ENCODE results near the gene TECRL. TPM values are rescaled to one million over a fixed set of nuclear protein-coding genes. Genes with fewer than 3 reads are reported as not detected.

The TECRL gene
- total RNA-seq, 1 donor from 2014 or later: 1,034 TPM

GRCh38 chr4:64340218-64341110 is 68.8 kb downstream of the TECRL start:
- ATAC-seq (ENCODE audit: poor library complexity) (peak; percentile 77), DNase-seq (peak; percentile 66)
- intact Hi-C loops (cut with DNase I): no loop called here

DNA sequence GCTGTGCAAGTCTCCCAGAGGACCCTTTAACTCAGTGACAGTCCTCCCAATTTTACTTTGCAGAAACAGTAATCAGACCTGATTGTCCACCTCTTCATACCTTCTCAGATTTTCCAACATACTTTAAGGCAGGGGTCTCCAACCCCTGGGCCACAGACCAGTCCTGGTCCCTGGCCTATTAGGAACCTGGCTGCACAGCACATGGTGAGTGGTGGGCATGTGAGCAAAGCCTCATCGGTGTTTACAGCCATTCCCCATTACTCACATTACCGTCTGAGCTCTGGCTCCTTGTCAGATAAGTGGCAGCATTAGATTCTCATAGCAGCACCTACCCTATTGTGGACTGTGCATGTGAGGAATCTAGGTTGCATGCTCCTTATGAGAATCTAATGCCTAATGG is 74.3 kb downstream of the TECRL start:
- no peak for ATAC-seq (ENCODE audit: poor library complexity)

DNA sequence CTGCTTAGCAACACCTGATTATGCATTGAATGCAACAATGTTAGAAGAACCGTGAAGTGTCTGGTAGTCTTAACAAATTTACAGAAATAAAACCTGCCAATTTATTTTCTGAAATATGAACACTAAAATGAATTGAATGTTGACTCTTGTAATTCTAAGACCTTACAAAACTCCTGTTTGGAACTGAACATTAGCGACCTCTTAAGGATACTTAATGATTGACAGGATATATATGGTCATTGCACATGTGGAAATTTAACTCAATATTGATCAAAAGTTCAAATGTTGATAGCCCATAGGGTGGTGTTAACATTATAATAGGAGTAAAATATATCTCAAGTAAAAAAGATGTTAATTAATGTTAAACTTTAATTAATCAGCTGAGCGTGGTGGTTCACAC is 79.1 kb downstream of the TECRL start:
- ATAC-seq (ENCODE audit: poor library complexity): no peak

More for the DNA sequence above, 74.3 kb downstream of the TECRL start:
- DNase-seq: no peak
- intact Hi-C loops (cut with DNase I): no loop called here

GRCh38 chr4:64327237-64327636 is 82.0 kb downstream of the TECRL start:
- DNase-seq (no peak), ATAC-seq (ENCODE audit: poor library complexity) (no peak)
- intact Hi-C loops (cut with DNase I): no loop called here

More for the DNA sequence above, 79.1 kb downstream of the TECRL start:
- intact Hi-C loops (cut with DNase I): no loop called here
- no peak for DNase-seq

DNA sequence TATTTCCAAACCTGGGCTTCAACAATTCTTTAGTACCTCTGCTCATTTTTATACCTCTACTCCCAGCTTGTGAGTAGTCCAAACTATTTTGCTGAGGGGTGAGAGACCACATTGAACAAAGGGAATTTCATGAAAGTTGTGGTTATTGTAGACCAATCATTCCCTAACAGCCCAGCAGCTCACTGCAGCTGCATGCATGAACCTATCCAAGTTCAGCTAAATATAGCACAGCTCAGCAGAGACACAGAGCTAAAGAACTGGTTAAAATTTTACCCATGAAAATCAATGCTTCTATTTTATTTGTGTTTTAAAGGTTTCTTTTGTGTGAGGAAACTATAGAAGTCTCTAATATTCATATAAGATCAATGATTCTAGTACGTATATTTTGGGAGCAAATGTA is 82.7 kb downstream of the TECRL start:
- intact Hi-C loops (cut with DNase I): no loop called here
- ATAC-seq (ENCODE audit: poor library complexity): peak; percentile 80

DNA sequence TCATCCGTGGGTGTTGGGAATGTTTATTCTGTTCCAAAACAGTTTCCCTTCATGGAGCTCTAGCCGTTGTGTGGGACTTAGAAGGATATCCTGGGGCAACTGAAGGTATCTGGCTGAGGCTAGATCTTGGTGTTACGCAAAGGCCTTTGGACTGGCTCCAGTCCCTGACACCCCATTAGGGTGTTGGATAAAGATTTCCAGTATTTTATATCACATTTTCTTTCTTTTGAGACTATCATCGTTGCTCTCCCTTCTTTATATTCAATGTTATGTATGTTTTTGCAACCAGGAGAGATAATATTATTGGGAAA is 103.0 kb downstream of the TECRL start:
- ATAC-seq (ENCODE audit: poor library complexity) (peak; percentile 46), DNase-seq (no peak)
- intact Hi-C loops (cut with DNase I): no loop called here

More for the DNA sequence above, 82.7 kb downstream of the TECRL start:
- no peak for DNase-seq

- DNase-seq: no peak
- intact Hi-C loops (cut with DNase I): no loop called here
- no peak for ATAC-seq (ENCODE audit: poor library complexity)
Observed at GRCh38 chr4:64305565-64306254, 103.5 kb downstream of the TECRL start.

DNA sequence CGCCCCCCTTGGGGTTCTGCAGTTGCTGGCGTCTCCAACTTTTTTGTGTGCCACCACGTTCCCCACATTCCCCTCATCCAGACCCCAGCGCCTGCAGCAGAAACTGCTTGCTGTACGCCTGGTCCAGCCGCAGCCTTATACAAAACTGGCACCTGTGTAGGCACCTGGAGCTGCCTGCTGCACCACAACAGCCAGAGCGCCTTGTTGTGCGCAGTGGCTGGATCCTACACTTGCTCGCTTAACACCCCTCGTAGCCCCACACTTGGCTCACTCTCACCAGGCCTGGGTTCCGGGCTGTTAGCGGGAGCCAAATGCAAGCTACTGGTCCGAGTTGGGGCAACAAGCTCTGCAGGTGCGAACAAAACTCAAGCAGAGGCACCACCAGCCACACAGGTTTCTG is 136.8 kb downstream of the TECRL start:
- ATAC-seq (ENCODE audit: poor library complexity) (peak; percentile 47), DNase-seq (peak; percentile 40)
- intact Hi-C loops (cut with DNase I): no loop called here

DNA sequence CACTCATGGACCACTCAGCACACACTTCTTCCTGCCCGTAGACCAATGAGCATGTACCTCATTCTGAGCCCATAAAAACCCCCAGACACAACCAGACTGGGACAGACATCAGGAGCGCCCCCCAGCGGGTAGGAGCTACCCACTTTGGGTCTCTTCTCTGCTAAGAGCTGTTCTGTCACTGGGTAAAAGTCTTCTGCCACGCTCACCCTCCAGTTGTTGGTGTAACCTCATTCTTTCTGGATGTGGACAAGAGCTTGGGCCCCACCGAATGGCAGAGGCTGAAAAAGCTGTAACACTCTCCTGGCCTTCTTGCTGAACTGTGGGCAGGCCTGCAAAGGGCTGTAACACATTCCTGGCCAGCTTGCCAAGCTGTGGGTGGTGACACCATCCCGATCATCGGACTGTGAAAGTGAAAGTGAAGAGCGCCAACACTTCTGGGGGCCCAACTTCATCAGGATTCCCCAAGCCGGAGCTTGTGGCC is 137.6 kb downstream of the TECRL start:
- DNase-seq (peak; percentile 47), ATAC-seq (ENCODE audit: poor library complexity) (peak; percentile 79)
- intact Hi-C loops (cut with DNase I): no loop called here

DNA sequence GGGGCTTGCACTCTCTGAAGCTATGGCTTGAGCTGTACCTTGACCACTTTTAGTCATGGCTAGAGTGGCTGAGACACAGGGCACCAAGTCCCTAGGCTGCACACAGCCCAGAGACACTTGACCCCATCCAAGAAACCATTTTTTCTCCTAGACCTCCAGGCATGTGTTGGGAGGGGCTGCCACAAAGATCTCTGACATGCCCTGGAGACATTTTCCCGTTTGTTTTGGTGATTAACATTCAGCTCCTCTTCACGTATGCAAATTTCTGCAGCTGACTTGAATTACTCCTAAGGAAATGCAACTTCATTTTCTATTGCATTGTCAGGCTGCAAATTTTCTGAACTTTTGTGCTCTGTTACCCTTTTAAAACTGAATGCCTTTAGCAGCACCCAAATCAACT is 142.6 kb downstream of the TECRL start:
- intact Hi-C loops (cut with DNase I): no loop called here
- DNase-seq (no peak), ATAC-seq (ENCODE audit: poor library complexity) (no peak)

- intact Hi-C loops (cut with DNase I): no loop called here
- no peak for DNase-seq
- no peak for ATAC-seq (ENCODE audit: poor library complexity)
Observed at GRCh38 chr4:64266263-64266662, 143.0 kb downstream of the TECRL start.

GRCh38 chr4:64251781-64252180 is 157.5 kb downstream of the TECRL start:
- no peak for DNase-seq
- no peak for ATAC-seq (ENCODE audit: poor library complexity)
- intact Hi-C loops (cut with DNase I): no loop called here

DNA sequence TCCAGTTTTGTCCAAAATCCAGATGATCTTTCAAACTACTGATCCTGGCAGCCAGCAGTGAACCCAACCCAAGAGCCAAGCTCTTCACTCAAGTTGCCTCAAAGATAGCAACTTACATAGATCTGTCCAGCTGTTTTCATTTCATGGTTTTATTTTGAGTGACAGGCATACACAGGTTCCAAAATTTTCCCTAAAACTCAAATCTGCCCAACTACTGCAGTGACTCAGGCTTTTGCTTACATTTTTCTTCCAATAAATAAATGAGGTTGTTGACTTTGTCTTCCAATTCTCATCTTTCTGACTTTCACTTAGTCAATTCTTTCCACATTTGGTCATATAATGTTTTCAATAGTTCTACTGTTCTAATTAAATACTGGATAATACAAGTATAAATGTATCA is 158.8 kb downstream of the TECRL start:
- ATAC-seq (ENCODE audit: poor library complexity) (no peak), DNase-seq (no peak)
- intact Hi-C loops (cut with DNase I): no loop called here

- ATAC-seq (ENCODE audit: poor library complexity) (no peak), DNase-seq (no peak)
- intact Hi-C loops (cut with DNase I): no loop called here
Observed at GRCh38 chr4:64250061-64250460, 159.2 kb downstream of the TECRL start.

GRCh38 chr4:64248186-64248585 is 161.1 kb downstream of the TECRL start:
- DNase-seq: no peak
- intact Hi-C loops (cut with DNase I): no loop called here
- ATAC-seq (ENCODE audit: poor library complexity): no peak

DNA sequence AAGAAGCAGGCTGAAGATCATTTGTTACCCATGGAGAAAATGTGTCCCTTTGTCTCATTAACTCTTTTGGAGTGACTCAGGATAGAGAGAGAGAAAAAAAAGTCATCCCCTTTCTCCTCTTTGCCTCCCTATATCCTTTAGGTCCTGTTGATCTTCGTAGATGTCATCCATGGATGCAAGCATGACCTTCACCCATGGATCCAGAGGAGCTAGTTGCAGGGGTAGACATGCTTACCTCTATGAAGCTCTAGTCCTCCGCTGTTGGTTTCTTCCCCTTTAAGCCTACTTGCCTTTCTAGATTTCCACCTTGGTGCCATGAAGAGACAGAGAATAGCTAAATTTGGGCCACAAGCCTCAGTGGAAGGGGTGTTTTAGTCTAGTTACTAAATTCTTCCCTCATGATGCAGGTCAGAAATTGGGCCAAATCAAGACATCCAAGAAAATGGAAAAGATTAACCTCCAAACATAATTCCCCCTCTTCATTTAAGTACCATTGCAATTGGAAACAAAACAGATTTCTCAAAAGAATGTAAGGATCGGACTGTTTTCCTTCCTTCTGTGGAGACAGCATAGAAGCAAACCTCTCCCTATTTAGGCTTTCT is 178.4 kb downstream of the TECRL start:
- ATAC-seq (ENCODE audit: poor library complexity) (no peak), DNase-seq (no peak)
- intact Hi-C loops (cut with DNase I): no loop called here

Measured in Right ventricle myocardium superior (tissue), 1 donor.